ENCODE measurements around the gene PLAGL2.
"Not testable (repeated sequence)": the region's sequence is repeated elsewhere in the genome, so short reads cannot be mapped to it uniquely, and the experiment has no call there.

PLAGL2 gene

DNA sequence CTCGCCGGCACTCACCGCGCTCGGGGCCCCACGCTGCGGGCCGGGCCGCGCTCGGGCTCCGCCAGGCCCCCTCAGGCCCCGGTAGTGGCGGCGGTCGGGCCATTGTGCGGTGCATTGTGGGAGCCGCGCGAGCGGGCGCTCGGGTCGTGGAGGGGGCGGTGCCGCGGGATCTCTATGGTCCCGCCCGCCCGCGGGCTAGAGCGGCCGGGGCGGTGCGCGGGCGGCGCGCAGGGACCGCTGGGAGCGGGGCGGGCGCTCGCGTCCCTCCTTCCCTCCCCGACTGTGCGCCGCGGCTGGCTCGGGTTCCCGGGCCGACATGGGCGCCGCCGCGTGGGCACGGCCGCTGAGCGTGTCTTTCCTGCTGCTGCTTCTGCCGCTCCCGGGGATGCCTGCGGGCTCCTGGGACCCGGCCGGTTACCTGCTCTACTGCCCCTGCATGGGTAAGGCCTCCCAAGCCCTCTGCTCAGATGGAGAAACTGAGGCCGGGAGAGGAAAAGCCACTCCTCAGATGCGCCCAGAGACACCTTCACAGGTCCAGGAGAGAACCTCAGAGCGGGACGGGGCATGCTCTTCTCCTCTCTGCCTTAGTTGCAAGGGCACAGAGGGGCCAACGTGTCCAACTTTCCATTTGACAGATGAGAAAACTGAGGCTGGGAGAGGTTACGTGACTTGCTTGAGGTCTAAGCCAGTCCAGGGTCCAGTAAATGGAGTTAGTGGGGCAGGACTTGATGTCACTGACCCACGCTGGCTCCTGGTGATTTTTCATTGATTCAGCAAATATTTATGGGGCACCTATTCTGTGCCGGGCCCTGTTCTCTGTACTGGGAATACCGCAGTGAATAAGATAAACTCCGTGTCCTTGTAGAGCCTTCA lies at the start of gene PLAGL2, which contains the start of gene POFUT1:
TSS of gene PLAGL2 (minus strand) at position 118 of the 873 bp plus-strand sequence. CDS start 5,565 bp downstream, outside the sequence.
TSS of gene POFUT1 (plus strand) at position 255 of the 873 bp plus-strand sequence. CDS start at position 317, 62 bp downstream.
- DNase-seq: peak; percentile 49 to 71

- no peak for DNase-seq
Observed at GRCh38 chr20:32252189-32252588, 44.6 kb upstream of the PLAGL2 start.

- no peak for DNase-seq
Observed at GRCh38 chr20:32251470-32251869, 43.9 kb upstream of the PLAGL2 start.

- no peak for DNase-seq
Observed at GRCh38 chr20:32249030-32249738, 41.6 kb upstream of the PLAGL2 start.

- DNase-seq: no peak
Observed at GRCh38 chr20:32248043-32248442, 40.5 kb upstream of the PLAGL2 start.

- DNase-seq: not testable (repeated sequence)
Observed at GRCh38 chr20:32246208-32246607, 38.7 kb upstream of the PLAGL2 start.

- no peak for DNase-seq
Observed at GRCh38 chr20:32244959-32245358, 37.4 kb upstream of the PLAGL2 start.

- no peak for DNase-seq
Observed at GRCh38 chr20:32244150-32244823, 36.7 kb upstream of the PLAGL2 start.

- DNase-seq: no peak
Observed at GRCh38 chr20:32241807-32242206, 34.3 kb upstream of the PLAGL2 start.

GRCh38 chr20:32240205-32240604 lies 32.7 kb upstream of the PLAGL2 start:
- no peak for DNase-seq

- DNase-seq: no peak
Observed at GRCh38 chr20:32238483-32239425, 31.2 kb upstream of the PLAGL2 start.

GRCh38 chr20:32237419-32237818 lies 29.9 kb upstream of the PLAGL2 start:
- no peak for DNase-seq

DNA sequence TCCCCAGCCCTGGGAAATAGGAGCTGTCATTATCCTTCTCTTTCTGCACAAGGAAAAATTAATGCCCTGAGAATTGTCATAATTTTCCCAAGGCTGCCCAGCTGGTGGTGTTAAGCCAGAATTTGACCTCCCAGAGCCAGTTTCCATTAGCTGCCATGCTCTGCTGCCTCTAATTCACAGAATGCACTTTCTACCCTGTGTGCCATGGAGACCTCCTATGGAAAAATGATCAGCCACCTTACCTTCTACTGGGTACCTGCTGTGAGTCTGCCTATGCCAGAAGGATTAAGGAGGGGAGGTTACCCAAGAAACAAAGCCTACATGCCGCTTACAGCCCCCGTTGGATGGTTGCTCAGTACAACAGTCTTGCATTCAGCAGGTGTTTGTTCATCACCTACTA lies 29.3 kb upstream of the PLAGL2 start:
- DNase-seq: no peak

DNA sequence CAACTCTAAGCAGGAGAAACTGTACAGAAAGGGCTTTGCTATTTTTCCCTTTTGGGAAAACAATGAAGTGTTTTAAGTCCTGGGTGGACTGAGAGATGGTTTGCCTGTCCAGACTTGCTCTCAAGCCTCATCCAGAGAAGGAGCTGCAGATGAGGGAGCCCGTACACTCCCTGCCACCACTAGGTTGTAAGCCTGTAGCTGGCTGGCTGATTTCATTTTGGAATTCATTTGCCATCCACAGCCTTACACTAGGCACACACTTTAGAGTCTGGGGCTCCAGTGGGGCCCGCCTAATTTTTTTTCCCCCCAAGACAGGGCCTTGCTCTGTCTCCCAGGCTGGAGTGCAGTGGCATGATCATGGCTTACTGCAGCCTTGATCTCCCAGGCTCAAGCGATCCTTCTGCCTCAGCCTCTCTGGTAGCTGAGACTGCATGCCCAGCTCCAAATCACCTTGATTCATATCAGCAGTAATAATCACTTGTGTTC lies 28.5 kb upstream of the PLAGL2 start:
- no peak for DNase-seq

DNA sequence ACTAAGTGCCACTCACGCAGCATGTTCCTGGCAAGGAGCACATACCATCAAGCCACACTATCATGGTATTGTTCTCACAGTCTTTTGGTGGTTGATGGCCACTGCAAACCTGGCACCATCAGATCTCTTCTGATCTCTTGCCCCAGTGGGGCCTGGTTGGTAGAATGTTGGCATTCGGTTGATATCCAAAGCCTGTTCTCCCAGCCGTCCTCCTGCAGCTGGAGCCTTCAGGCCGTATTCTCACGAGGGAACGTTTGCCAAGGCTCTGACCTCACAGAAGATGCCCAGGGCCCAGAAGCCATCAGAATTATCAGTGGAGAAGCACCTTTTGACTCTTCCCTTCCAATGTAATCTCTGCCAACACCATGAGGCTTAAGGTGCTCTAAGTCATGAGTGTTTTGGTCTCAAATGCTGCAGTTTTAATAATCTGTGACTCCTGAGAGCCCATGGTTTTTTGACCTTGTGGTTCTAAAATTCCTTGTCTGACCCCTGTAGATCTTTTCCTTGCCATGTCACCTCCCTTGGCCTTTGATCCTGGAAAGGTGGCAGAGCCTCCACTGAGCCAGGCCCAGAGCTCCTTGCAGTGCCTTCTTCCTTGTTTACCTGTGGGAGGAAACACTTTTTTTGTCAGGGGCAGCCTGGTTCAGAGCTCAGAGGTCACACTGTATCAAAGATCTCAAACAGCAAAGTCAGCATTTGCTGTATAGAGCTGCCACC lies 27.9 kb upstream of the PLAGL2 start:
- DNase-seq: no peak

DNA sequence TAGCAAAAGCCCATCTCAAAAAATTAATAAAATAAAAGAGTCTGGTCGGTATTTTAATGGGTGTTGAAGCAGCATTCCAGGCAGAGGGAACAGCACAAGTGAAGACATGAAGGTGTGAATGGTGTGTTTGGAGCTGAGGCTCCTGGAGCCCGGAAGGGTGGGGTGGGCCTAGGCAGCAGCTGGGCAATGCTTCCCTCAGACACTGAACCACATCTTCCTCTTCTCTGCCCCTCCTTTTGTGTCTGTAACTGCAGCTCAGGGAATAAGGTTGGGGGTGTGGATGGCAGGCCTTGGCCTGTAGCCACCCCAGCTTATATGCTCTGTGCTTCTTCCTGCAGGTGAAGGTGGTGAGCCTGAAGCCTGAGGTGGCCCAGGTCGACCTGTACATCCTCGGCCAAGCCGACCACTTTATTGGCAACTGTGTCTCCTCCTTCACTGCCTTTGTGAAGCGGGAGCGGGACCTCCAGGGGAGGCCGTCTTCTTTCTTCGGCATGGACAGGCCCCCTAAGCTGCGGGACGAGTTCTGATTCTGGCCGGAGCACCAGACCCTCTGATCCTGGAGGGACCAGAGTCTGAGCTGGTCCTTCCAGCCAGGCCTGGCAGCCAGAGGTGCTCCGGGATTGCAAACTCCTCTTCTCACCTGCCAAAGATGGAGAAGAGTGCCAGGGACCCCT lies 26.7 kb upstream of the PLAGL2 start:
- DNase-seq: no peak

DNA sequence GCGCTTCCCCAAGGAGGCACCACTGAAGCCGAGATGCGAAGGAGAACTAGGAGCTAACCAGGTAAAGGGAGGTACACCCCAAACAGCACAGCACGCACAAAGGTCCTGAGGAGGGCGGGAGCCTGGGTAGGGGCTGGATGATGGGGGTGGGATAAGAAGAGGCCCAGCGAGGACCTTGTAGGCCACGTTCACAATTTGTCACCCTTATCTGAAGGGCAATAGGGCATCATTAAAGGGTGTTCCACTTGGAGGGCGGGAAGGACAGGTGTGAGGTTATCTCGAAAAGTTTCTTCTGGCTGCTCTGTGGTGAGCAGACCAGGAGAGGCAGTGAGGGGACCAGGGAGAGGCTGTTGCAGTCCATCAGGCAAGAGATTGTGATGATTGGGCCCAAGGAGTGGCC lies 25.7 kb upstream of the PLAGL2 start:
- DNase-seq: no peak

DNA sequence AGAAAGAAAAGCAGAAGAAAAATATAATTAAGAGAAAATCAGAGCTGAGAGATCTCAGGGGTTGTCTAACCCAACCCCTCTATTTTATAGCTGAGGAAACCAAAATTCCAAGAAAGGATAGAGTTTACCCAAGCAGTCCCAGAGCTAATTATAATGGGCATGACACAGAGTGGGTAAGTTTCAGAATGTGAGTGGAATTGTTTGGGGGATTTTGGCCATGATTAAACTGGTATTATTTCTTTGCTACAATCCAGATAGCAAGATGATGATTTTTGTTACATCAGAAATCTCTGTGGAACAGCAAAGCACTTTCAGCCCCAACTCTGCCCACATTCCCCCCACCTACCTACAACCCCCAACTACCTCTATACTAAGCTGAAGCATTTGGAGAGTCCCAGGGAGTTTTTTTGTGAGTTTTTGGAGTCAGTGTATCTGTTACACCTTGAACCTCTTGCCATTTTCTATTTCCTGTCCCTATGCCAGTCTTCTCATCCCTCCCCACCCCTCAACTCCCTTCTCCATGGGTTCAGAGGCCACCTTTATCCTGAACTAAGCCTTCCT lies 24.9 kb upstream of the PLAGL2 start:
- no peak for DNase-seq

DNA sequence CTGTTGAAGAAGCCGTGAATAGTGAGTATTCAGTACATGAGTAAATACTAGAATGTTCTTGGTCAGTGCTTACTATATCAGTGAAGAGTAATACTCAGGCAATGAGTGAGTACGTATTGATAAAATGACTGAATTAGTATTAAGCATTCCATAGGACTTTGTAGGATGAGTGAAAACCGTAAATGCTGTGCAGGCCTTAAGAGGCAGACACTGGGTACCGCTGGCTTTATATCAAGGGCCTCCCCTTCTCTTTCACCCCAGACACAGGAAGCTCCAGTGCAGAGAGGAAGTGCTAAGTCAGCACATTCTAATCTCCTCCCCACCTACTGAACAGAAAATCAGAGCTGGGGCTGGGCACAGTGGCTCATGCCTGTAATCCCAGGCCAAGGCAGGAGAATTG lies 24.3 kb upstream of the PLAGL2 start:
- DNase-seq: peak in 1 of 2 donors; percentile 6

GRCh38 chr20:32231245-32231644 lies 23.7 kb upstream of the PLAGL2 start:
- no peak for DNase-seq

All from bone marrow (tissue), 2 donors.